GM23248 (cell line): Measurements from ENCODE around the gene LRRC53.

Source experiments
- EZH2 ChIP-seq: fragments of 200-600 bp; sonication (generic); IDR thresholded peaks from 2 replicates; pipeline ENCODE4 v1.6.1; 2018; ENCODE audit warnings: antibody characterized with exemption, mild to moderate bottlenecking; ENCODE audit not compliant: insufficient read depth, poor library complexity, severe bottlenecking
- EZH2phosphoT487 ChIP-seq: fragments of 200-600 bp; sonication (generic); IDR thresholded peaks from 2 replicates; pipeline ENCODE4 v1.6.1; 2018; ENCODE audit warnings: antibody characterized with exemption, moderate library complexity, mild to moderate bottlenecking, low read depth; ENCODE audit not compliant: insufficient read depth

GRCh38 chr1:74505928-74506710, 6.3 kb downstream of the LRRC53 start:
- TF ChIP-seq EZH2phosphoT487 = no peak
- no peak for TF ChIP-seq EZH2
